ENCODE measurements around the gene FIBIN.

DNA sequence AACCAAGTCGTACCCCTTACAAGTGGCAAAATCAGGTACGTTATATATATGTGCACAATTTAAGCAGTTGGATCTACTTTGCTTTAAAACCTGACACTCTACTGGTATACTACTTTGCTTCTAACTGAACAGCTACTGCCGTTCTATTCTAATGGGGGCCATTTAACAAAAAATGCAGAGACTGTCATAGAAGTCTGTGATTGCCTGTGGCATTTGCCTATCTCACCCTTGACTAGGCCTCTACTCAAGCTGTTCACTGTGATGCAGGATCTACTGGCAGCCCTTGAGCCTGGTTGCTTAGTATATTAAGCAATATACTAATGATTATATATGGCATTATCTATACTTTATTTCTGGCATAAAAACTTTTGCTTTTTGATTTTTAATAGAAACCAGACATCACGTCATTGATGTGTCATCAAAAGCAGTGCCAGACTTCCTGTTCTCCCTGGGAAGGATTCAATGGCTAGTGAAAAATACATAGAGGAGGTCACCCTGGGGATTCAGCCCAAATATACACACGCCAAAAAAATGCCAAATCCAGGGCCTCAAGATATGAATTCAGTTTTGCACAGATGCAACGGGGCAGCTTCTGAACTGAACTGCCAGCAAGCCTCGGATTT is 40.0 kb upstream of the FIBIN start:
- TF ChIP-seq EP300 (IDR thresholded peaks at IDR 0.05; ENCODE audit: borderline replicate concordance), result no peak
- TF ChIP-seq, protein P1, sequence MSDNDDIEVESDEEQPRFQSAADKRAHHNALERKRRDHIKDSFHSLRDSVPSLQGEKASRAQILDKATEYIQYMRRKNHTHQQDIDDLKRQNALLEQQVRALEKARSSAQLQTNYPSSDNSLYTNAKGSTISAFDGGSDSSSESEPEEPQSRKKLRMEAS (IDR thresholded peaks at IDR 0.05), result no peak
- TF ChIP-seq TAF1 (IDR thresholded peaks at IDR 0.05; ENCODE audit: low read depth), result no peak
- no peak for TF ChIP-seq EGR1 (IDR thresholded peaks at IDR 0.05)
- no peak for TF ChIP-seq ZBTB7A (IDR thresholded peaks at IDR 0.05; ENCODE audit: low read depth)
- no peak for TF ChIP-seq RAD21 (IDR thresholded peaks at IDR 0.05; ENCODE audit: low read depth)
- TF ChIP-seq, protein P2, sequence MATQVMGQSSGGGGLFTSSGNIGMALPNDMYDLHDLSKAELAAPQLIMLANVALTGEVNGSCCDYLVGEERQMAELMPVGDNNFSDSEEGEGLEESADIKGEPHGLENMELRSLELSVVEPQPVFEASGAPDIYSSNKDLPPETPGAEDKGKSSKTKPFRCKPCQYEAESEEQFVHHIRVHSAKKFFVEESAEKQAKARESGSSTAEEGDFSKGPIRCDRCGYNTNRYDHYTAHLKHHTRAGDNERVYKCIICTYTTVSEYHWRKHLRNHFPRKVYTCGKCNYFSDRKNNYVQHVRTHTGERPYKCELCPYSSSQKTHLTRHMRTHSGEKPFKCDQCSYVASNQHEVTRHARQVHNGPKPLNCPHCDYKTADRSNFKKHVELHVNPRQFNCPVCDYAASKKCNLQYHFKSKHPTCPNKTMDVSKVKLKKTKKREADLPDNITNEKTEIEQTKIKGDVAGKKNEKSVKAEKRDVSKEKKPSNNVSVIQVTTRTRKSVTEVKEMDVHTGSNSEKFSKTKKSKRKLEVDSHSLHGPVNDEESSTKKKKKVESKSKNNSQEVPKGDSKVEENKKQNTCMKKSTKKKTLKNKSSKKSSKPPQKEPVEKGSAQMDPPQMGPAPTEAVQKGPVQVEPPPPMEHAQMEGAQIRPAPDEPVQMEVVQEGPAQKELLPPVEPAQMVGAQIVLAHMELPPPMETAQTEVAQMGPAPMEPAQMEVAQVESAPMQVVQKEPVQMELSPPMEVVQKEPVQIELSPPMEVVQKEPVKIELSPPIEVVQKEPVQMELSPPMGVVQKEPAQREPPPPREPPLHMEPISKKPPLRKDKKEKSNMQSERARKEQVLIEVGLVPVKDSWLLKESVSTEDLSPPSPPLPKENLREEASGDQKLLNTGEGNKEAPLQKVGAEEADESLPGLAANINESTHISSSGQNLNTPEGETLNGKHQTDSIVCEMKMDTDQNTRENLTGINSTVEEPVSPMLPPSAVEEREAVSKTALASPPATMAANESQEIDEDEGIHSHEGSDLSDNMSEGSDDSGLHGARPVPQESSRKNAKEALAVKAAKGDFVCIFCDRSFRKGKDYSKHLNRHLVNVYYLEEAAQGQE (IDR thresholded peaks at IDR 0.05; ENCODE audit: low read depth), result no peak
- no peak for TF ChIP-seq CEBPB (IDR thresholded peaks at IDR 0.05)
- TF ChIP-seq, protein P3, sequence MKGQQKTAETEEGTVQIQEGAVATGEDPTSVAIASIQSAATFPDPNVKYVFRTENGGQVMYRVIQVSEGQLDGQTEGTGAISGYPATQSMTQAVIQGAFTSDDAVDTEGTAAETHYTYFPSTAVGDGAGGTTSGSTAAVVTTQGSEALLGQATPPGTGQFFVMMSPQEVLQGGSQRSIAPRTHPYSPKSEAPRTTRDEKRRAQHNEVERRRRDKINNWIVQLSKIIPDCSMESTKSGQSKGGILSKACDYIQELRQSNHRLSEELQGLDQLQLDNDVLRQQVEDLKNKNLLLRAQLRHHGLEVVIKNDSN (IDR thresholded peaks at IDR 0.05), result no peak
- no peak for TF ChIP-seq YY1 (IDR thresholded peaks at IDR 0.05; ENCODE audit: low read depth)
- TF ChIP-seq NFIC (IDR thresholded peaks at IDR 0.05), result no peak
- TF ChIP-seq FOXM1 (IDR thresholded peaks at IDR 0.05; ENCODE audit: borderline replicate concordance, low read depth), result no peak

Measured in Ishikawa (cell line).